ENCODE data around the gene NBPF3.
"Not testable (repeated sequence)": the region's sequence is repeated elsewhere in the genome, so short reads cannot be mapped to it uniquely, and the experiment has no call there.

DNA sequence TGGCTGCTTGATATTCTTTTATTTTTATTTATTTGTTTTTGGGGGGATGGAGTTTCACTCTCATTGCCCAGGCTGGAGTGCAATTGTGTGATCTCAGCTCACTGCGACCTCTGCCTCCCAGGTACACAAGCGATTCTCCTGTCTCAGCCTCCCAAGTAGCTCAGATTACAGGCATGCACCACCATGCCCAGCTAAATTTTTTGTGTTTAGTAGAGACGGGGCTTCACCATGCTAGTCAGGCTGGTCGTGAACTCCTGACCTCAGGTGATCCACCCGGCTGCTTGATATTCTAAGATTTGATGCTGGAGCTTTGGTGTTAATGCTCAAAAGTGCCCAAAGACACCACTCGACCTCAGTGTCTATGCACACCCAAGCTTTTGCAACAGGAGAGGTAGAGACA, 19.6 kb upstream of the NBPF3 start:
- not testable (repeated sequence) for TF ChIP-seq POLR2AphosphoS5, POLR2A (IDR thresholded peaks at IDR 0.05; ENCODE audit: low read depth, low read length)
